Measurements from ENCODE around the gene POP4.
A peak's percentile ranks its signal among the peaks of the same experiment; 100 is the strongest.
"Not testable (repeated sequence)": the region's sequence is repeated elsewhere in the genome, so short reads cannot be mapped to it uniquely, and the experiment has no call there.

POP4 gene

GRCh38 chr19:29625186-29625651 is 19.1 kb downstream of the POP4 start:
- in situ Hi-C loops (cut with MboI; ENCODE audit: low pct_unique_long_range_greater_than_20kb, low sequenced_read_pairs): no loop called here
- DNase-seq: no peak

- DNase-seq: no peak
- in situ Hi-C loops (cut with MboI; ENCODE audit: low pct_unique_long_range_greater_than_20kb, low sequenced_read_pairs): no loop called here
Measured at GRCh38 chr19:29626386-29626785, 20.3 kb downstream of the POP4 start.

- in situ Hi-C loops (cut with MboI; ENCODE audit: low pct_unique_long_range_greater_than_20kb, low sequenced_read_pairs); DNase-seq: not testable (repeated sequence)
Measured at GRCh38 chr19:29626832-29627231, 20.7 kb downstream of the POP4 start.

DNA sequence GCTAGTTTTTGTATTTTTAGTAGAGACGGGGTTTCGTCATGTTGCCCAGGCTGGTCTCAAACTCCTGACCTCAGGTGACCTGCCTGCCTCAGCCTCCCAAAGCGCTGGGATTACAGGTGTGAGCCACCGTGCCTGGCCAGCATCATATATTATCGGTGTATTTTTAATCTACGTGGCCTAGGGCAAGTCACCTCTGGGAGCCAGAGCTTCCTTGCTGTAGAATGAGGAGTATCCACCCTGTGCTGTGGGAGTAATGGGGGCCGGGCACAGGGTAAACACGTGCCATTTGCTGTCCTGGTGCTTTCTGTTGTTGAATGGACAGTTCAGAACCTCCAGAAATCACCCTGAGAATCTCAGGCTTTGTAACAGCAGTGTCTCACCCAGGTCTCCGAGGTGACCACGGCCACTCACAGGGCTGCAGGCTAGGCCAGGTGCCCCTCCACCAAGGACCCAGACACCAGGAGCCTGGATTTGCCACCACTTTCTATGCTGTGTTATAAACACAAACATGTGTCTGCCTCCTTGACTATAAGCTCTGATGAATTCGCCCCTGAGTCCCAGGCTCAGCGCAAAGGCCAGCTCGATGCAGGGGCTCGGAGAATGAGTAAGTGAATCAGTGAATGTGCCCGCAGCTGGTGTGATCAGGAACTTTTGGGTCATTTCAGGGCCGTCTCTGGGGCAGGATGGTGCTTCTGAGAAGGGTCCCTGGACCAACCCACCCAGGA is 22.7 kb downstream of the POP4 start:
- in situ Hi-C loops (cut with MboI; ENCODE audit: low pct_unique_long_range_greater_than_20kb, low sequenced_read_pairs): no loop called here
- DNase-seq: no peak

DNA sequence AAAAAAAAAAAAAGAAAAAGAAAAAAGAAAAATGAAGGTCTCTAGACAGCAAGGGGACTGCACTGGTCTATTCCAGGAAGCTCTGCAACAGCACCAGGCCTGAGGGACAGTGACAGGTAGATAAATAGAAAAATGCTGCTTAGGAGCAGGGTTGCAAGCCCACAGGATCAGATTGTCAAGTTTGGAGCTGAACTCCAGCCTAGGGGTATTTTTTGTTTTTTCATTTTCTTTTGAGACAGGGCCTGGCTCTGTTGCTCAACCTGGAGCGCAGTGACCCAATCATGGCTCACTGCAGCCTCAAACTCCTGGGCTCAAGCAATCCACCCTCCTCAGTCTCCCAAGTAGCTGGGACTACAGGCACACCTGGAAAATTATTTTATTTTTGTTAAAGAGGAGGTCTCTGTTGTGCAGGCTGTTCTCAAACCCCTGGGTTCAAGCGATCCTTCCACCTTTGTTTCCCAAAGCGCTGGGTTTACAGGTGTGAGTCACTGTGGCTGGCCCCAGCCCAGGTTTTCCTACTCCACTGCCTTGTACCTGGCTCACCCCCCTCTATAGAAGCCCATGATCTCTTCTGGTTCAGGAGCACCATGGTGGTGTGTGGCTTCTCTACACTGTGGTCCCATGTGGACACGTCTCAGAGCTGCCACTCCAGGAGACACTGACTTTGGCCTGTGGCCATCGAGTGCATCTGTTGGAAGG is 23.9 kb downstream of the POP4 start:
- in situ Hi-C loops (cut with MboI; ENCODE audit: low pct_unique_long_range_greater_than_20kb, low sequenced_read_pairs): no loop called here
- DNase-seq: no peak

DNA sequence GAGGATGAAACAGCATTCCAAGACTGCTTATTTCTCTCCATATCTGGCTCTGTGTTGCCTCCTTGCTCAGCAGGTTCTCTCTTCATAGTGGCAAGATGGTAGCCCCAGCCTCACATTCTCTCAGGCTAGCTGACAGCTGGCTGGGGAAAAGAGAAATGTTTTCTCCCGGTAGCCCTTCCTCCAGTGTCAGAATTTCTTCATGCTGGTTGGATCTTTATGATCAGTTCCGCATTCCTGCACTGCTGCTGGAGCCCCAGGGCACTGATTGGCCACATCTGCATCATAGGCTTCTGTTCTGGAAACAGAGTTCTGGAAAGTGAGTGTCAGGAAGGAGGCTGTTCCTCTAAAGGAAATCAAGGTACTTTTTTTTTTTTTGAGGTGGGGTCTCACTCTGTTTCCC is 24.6 kb downstream of the POP4 start:
- DNase-seq: no peak
- in situ Hi-C loops (cut with MboI; ENCODE audit: low pct_unique_long_range_greater_than_20kb, low sequenced_read_pairs): no loop called here

DNA sequence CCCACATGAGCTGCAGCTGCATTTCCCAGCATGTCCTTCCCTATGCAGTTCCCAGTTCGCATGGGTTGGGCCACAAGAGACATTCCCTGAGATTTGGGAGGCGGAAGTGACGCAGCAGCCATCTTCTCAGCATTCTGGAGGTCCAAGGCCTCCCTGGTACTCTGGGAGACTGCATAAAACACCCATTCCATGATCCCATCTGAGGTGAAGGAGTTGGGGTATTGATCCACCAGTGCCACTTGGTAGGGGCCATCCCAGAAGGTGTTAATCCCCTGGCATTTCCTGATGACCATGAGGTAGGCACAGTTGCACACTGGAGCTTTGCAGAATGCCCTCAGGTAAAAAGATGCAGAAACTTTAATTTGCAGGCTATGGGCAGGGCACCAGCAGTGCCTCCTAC is 25.4 kb downstream of the POP4 start:
- in situ Hi-C loops (cut with MboI; ENCODE audit: low pct_unique_long_range_greater_than_20kb, low sequenced_read_pairs): no loop called here

GRCh38 chr19:29634002-29634401 is 27.9 kb downstream of the POP4 start:
- in situ Hi-C loops (cut with MboI; ENCODE audit: low pct_unique_long_range_greater_than_20kb, low sequenced_read_pairs): no loop called here

More for the DNA sequence above, 25.4 kb downstream of the POP4 start:
- DNase-seq: no peak

GRCh38 chr19:29634423-29635130 is 28.5 kb downstream of the POP4 start:
- in situ Hi-C loops (cut with MboI; ENCODE audit: low pct_unique_long_range_greater_than_20kb, low sequenced_read_pairs): no loop called here

More at GRCh38 chr19:29634002-29634401, 27.9 kb downstream of the POP4 start:
- DNase-seq: no peak

GRCh38 chr19:29635963-29636362 is 29.9 kb downstream of the POP4 start:
- no peak for DNase-seq
- in situ Hi-C loops (cut with MboI; ENCODE audit: low pct_unique_long_range_greater_than_20kb, low sequenced_read_pairs): no loop called here

More at GRCh38 chr19:29634423-29635130, 28.5 kb downstream of the POP4 start:
- DNase-seq: no peak

DNA sequence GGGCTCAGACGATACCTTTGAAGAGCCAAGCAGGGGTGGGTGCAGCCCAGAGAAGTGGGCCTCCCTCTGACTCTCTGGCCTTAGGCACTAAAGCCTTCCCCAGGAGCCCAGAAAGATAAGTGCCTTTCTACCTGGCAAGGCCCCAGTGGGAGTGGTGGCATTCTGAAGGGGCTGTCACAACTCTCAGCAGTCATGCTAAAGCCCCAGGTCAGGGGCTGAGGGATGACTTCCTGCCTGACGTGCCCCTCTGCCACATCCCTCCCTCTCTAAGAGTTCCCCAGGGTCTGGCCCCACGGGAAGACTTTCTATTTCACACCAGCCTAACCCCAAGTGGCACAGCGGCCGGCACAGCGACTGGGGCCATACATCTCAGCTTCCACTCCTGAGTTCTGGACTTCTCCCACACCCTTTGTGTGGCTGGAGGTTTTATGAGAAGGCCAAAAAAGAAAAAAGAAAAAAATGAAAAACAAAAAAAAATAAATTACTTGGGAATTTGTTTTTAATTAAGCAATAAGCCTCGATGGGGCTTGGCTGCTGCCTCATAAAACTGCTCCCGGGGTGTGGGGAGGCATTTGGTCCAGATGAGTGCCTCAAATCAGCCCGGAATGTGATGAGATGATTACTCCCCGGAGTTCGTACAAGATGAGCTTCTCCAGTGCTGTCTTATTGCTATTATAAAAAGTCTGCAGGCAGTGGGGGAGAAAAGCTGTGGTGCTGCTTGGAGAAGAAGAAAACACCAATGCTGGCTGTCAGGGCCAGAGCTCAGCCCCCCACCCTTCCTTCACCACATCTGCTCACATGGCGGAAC is 30.7 kb downstream of the POP4 start:
- in situ Hi-C loops (cut with MboI; ENCODE audit: low pct_unique_long_range_greater_than_20kb, low sequenced_read_pairs): no loop called here
- no peak for DNase-seq

- in situ Hi-C loops (cut with MboI; ENCODE audit: low pct_unique_long_range_greater_than_20kb, low sequenced_read_pairs): no loop called here
- no peak for DNase-seq
Measured at GRCh38 chr19:29639086-29639485, 33.0 kb downstream of the POP4 start.

DNA sequence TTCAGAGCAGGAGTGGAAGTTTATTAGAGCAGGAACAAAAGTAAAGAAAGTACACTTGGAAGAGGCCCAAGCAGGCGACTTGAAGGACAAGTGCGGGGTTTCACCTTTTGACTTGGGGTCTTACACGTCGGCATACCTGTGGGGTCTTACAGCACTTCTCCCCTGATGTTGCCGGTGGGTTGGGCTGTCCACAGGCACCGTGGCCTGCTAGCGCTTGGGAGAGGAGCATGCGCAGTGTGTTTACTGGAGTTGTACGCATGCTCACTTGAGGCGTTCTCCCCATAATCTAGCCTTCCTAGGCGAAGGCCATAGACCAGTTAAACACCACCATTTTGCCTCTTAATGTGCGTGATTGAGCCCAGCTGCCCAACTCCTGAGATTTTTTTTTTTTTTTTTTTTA is 34.1 kb downstream of the POP4 start:
- in situ Hi-C loops (cut with MboI; ENCODE audit: low pct_unique_long_range_greater_than_20kb, low sequenced_read_pairs): no loop called here
- DNase-seq: no peak

GRCh38 chr19:29641597-29641996 is 35.5 kb downstream of the POP4 start:
- no peak for DNase-seq
- in situ Hi-C loops (cut with MboI; ENCODE audit: low pct_unique_long_range_greater_than_20kb, low sequenced_read_pairs): no loop called here

DNA sequence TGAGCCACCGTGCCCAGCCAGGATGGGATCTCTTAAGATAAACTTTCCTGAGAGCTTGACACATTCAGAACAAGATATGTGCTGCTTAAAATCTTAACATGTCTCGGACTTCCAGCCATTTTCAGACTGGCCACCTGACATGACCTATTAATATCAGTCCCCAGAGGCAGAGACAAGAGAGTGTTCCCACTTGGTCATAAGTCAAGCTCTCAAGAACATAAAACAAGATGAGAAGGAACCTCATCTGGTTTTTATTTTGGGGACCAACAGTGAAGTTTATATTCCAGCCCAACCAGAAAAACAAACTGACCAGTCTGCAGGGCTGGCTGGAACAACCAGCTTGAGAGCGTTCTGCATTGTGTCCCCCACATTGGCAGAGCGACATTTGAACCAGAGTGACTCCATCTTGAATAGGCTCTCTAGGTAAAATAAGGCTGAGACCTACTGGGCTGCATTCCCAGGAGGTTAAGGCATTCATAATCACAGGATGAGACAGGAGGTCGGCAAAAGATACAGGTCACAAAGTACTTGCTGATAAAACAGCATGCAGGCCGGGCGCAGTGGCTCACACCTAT is 37.4 kb downstream of the POP4 start:
- in situ Hi-C loops (cut with MboI; ENCODE audit: low pct_unique_long_range_greater_than_20kb, low sequenced_read_pairs): no loop called here
- no peak for DNase-seq

DNA sequence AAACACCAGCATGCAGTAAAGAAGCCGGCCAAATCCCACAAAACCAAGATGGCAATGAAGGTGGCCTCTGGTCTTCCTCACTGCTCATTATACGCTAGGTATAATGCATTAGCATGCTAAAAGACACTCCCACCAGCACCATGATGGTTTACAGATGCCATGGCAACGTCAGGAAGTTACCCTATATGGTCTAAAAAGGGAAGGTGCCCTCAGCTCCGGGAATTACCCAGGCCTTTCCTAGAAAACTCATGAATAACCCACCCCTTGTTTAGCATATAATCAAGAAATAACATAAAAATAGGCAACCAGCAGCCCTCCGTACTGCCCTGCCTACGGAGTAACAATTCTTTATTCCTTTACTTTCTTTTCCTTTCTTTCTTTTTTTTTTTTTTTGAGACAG is 38.1 kb downstream of the POP4 start:
- DNase-seq: no peak
- in situ Hi-C loops (cut with MboI; ENCODE audit: low pct_unique_long_range_greater_than_20kb, low sequenced_read_pairs): no loop called here

DNA sequence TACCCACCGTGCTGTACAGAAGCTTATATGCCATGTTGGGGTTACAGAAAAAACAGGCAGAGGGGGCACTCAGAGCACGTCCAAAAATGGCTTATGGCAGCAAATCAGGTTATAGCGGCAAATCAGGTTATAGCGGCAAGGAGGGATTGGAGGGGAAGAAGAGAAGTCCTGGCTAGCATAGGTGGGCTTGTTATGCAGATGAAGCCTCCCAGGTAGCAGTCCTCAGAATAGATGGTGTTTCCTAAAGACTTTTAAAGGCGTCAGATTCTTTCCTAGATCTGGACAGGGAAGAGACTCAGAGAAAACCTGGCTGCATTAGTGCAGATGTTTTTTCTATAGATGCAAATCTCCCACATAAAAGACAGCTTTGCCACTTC is 39.4 kb downstream of the POP4 start:
- no peak for DNase-seq
- in situ Hi-C loops (cut with MboI; ENCODE audit: low pct_unique_long_range_greater_than_20kb, low sequenced_read_pairs): no loop called here

GRCh38 chr19:29645911-29646310 is 39.8 kb downstream of the POP4 start:
- DNase-seq: peak; percentile 87
- in situ Hi-C loops (cut with MboI; ENCODE audit: low pct_unique_long_range_greater_than_20kb, low sequenced_read_pairs): no loop called here

DNA sequence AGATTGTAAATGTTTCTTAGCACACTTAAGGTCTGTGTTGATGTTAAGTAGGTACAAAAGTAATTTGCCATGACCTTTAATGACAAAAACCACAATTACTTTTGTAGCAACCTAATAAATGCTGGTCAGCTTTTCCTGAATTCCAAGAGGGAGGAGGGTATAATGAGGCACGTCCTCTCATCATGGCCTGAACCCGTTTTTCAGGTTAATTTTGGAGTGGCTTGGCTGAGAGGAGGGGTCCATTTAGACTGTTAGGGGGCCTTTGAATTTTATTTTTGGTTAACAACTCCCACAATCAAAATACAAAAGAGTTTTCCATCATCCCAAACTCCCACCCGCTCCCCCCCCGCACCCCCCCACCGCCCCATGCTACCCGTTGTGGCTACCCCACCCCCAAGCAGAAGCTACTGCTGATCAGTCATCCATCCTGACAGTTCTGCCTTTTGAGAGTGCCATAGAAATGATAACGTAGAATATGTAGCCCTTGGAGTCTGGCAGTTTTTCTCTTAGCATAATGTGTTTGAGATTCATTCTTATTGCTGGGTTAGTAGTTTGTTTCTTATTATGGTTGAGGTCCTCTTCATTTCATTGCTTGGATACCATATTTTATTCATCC is 44.8 kb downstream of the POP4 start:
- in situ Hi-C loops (cut with MboI; ENCODE audit: low pct_unique_long_range_greater_than_20kb, low sequenced_read_pairs): no loop called here
- no peak for DNase-seq
